Measurements from ENCODE around the gene MGAT4A. TPM values are rescaled to one million over a fixed set of nuclear protein-coding genes. Genes with fewer than 3 reads are reported as not detected.

The MGAT4A gene
- total RNA-seq, 2 experiments from 2014 or later: 10.1 to 15.4 TPM

- Histone ChIP-seq H4K20me1 (ENCODE audit: insufficient read depth, low read length) (no peaks in the 10 kb centered on the region), H3K9me2 (ENCODE audit: insufficient read depth, low read length) (no peaks in the 10 kb centered on the region), H3K4me1 (ENCODE audit: insufficient read depth, low read length, poor library complexity, severe bottlenecking) (peaks cover 20% of the 10 kb centered on the region), H3K27ac (ENCODE audit: low read depth, low read length, poor library complexity, severe bottlenecking) (no peak overlapping the region), H3K4me3 (ENCODE audit: low read depth, low read length, poor library complexity, severe bottlenecking) (no peak overlapping the region), H2AFZ (ENCODE audit: low read length) (no peak overlapping the region), H3K4me2 (ENCODE audit: low read length) (no peak overlapping the region), H3K79me2 (ENCODE audit: insufficient read depth, low read depth, low read length) (no peaks in the 10 kb centered on the region), H3K9me3 (ENCODE audit: low read length) (no peaks in the 10 kb centered on the region), H3K36me3 (ENCODE audit: insufficient read depth, low read length) (peaks cover 5% of the 10 kb centered on the region; the same call in 1 of the 2 replicates)
- DNase-seq (ENCODE audit: low spot score): no peak
- intact Hi-C loops (cut with micrococcal nuclease; ENCODE audit: unreplicated experiment): loop anchor here (5.0 kb wide), 1 partner anchor 115 kb away; no protein-coding TSS in a partner anchor
- POLR2A ChIA-PET: no interaction called here
- BruUV-seq (replicated peaks): no TSS peak
- no peak for TF ChIP-seq CTCF (conservative IDR thresholded peaks at IDR 0.05; ENCODE audit: low read length)
- TF ChIP-seq EZH2phosphoT487 (IDR thresholded peaks at IDR 0.05; ENCODE audit: borderline replicate concordance, low read depth, low read length): no peak
- CTCF ChIA-PET (ENCODE audit: unreplicated experiment): no interaction called here
Observed at GRCh38 chr2:98647636-98648035, 83.3 kb downstream of the MGAT4A start.

- CTCF ChIA-PET (ENCODE audit: unreplicated experiment): no interaction called here
- H3K36me3 ChIP-seq (ENCODE audit: insufficient read depth, low read length): peaks cover 5% of the 10 kb centered on the region; the same call in 1 of the 2 replicates
- TF ChIP-seq CTCF (conservative IDR thresholded peaks at IDR 0.05; ENCODE audit: low read length) (no peak), EZH2phosphoT487 (IDR thresholded peaks at IDR 0.05; ENCODE audit: borderline replicate concordance, low read depth, low read length) (no peak)
- H3K27ac ChIP-seq (ENCODE audit: low read depth, low read length, poor library complexity, severe bottlenecking): no peak overlapping the region
- H3K4me3 ChIP-seq (ENCODE audit: low read depth, low read length, poor library complexity, severe bottlenecking): no peak overlapping the region
- intact Hi-C loops (cut with micrococcal nuclease; ENCODE audit: unreplicated experiment): no loop called here
- H3K9me2 ChIP-seq (ENCODE audit: insufficient read depth, low read length): no peaks in the 10 kb centered on the region
- no peaks in the 10 kb centered on the region for H3K79me2 ChIP-seq (ENCODE audit: insufficient read depth, low read depth, low read length)
- no peaks in the 10 kb centered on the region for H4K20me1 ChIP-seq (ENCODE audit: insufficient read depth, low read length)
- H2AFZ ChIP-seq (ENCODE audit: low read length): no peak overlapping the region
- no peaks in the 10 kb centered on the region for H3K9me3 ChIP-seq (ENCODE audit: low read length)
- no TSS peak for BruUV-seq (replicated peaks)
- H3K4me1 ChIP-seq (ENCODE audit: insufficient read depth, low read length, poor library complexity, severe bottlenecking): peaks cover 15% of the 10 kb centered on the region
- H3K4me2 ChIP-seq (ENCODE audit: low read length): peak overlapping the region; percentile 5; the same call in 1 of the 2 replicates
- peak; percentile 14 for DNase-seq (ENCODE audit: low spot score)
- POLR2A ChIA-PET: no interaction called here
Observed at GRCh38 chr2:98643496-98644100, 87.3 kb downstream of the MGAT4A start.

GRCh38 chr2:98637401-98638147 is 93.4 kb downstream of the MGAT4A start:
- Histone ChIP-seq H3K79me2 (ENCODE audit: insufficient read depth, low read depth, low read length) (no peaks in the 10 kb centered on the region), H3K36me3 (ENCODE audit: insufficient read depth, low read length) (no peaks in the 10 kb centered on the region), H3K9me2 (ENCODE audit: insufficient read depth, low read length) (no peaks in the 10 kb centered on the region), H3K27ac (ENCODE audit: low read depth, low read length, poor library complexity, severe bottlenecking) (no peak overlapping the region), H3K4me2 (ENCODE audit: low read length) (no peak overlapping the region), H3K4me3 (ENCODE audit: low read depth, low read length, poor library complexity, severe bottlenecking) (no peak overlapping the region), H2AFZ (ENCODE audit: low read length) (no peak overlapping the region), H4K20me1 (ENCODE audit: insufficient read depth, low read length) (no peaks in the 10 kb centered on the region), H3K4me1 (ENCODE audit: insufficient read depth, low read length, poor library complexity, severe bottlenecking) (peaks cover 6% of the 10 kb centered on the region), H3K9me3 (ENCODE audit: low read length) (no peaks in the 10 kb centered on the region)
- CTCF ChIA-PET (ENCODE audit: unreplicated experiment): no interaction called here
- POLR2A ChIA-PET: no interaction called here
- TF ChIP-seq EZH2phosphoT487 (IDR thresholded peaks at IDR 0.05; ENCODE audit: borderline replicate concordance, low read depth, low read length) (no peak), CTCF (conservative IDR thresholded peaks at IDR 0.05; ENCODE audit: low read length) (no peak)
- BruUV-seq (replicated peaks): no TSS peak
- no peak for DNase-seq (ENCODE audit: low spot score)
- intact Hi-C loops (cut with micrococcal nuclease; ENCODE audit: unreplicated experiment): no loop called here

Measured in OCI-LY7 (cell line).